ENCODE results near the gene PLEKHG1. TPM values are rescaled to one million over a fixed set of nuclear protein-coding genes. Genes with fewer than 3 reads are reported as not detected.
A peak's percentile ranks its signal among the peaks of the same experiment; 100 is the strongest.

The PLEKHG1 gene
- total and polyA plus RNA-seq, 9 donors, result 5.3 to 74.0 (median 11.9) TPM

DNA sequence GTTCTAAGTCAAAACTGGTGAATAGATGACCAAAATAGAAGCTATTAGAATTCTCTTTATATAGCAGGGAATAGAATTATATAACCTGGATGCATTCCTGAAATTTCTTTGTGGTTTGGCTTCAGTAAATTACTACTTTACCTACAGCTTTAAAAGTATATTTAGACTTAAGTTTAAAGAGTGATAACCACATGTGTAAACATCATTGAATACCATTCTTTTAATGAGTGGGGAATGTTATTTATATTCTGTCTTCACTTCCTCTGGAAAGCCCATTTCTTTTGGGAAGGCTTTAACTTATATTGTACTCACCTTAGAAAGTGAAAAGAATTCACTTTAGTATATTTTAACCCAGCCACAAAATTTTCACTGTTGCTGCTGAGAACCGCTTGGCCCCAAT is 39.1 kb downstream of the PLEKHG1 start:
- Histone ChIP-seq H3K4me3 (no peak overlapping the region), H3K27me3 (no peaks in the 10 kb centered on the region), H3K36me3 (no peaks in the 10 kb centered on the region), H3K9me3 (no peaks in the 10 kb centered on the region), H3K4me1 (ENCODE audit: insufficient read depth) (peaks cover 2% of the 10 kb centered on the region), H3K27ac (no peak overlapping the region)
- intact Hi-C loops (cut with DNase I), result no loop called here
- DNase-seq, result no peak
- 93 to 99% (median 98%) methylated on average over 1 of the region's 1 CpG for WGBS, 3 donors
- TF ChIP-seq EP300 (IDR thresholded peaks at IDR 0.05) (no peak), POLR2A (IDR thresholded peaks at IDR 0.05) (no peak)
- TF ChIP-seq, protein P1, sequence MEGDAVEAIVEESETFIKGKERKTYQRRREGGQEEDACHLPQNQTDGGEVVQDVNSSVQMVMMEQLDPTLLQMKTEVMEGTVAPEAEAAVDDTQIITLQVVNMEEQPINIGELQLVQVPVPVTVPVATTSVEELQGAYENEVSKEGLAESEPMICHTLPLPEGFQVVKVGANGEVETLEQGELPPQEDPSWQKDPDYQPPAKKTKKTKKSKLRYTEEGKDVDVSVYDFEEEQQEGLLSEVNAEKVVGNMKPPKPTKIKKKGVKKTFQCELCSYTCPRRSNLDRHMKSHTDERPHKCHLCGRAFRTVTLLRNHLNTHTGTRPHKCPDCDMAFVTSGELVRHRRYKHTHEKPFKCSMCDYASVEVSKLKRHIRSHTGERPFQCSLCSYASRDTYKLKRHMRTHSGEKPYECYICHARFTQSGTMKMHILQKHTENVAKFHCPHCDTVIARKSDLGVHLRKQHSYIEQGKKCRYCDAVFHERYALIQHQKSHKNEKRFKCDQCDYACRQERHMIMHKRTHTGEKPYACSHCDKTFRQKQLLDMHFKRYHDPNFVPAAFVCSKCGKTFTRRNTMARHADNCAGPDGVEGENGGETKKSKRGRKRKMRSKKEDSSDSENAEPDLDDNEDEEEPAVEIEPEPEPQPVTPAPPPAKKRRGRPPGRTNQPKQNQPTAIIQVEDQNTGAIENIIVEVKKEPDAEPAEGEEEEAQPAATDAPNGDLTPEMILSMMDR (IDR thresholded peaks at IDR 0.05), result no peak

DNA sequence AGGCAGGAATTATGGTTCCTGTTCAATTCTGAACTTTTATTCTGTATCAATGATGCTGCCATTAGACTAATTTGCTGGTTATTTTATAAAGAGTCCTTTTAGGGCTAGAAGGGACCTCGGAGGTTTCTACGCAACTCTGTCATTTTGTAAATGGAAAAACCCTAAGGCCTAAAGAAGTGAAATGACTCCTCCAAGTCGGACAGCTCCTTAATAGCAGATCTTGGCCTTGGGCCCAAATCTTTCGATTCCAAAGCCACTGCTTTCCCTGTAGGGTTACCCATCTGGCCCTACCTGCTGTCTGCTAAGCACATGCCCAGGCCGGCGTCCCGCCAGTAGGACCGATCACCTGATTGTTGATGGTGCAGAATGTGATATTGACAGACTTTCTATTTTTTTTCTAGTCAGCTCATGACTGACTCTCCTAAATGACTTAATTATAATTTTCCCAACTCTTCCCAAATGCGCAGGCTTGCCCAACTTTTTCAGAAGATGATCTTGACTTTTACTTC is 40.2 kb downstream of the PLEKHG1 start:
- Histone ChIP-seq H3K9me3 (no peaks in the 10 kb centered on the region), H3K27me3 (no peaks in the 10 kb centered on the region), H3K27ac (no peak overlapping the region), H3K4me3 (no peak overlapping the region), H3K36me3 (no peaks in the 10 kb centered on the region), H3K4me1 (ENCODE audit: insufficient read depth) (peaks cover 2% of the 10 kb centered on the region)
- intact Hi-C loops (cut with DNase I), result no loop called here
- 89 to 95% (median 91%) methylated on average over 9 of the region's 9 CpGs for WGBS, 3 donors
- TF ChIP-seq EP300 (IDR thresholded peaks at IDR 0.05) (no peak), POLR2A (IDR thresholded peaks at IDR 0.05) (no peak)
- TF ChIP-seq, protein P1 (IDR thresholded peaks at IDR 0.05), result no peak
- DNase-seq, result no peak

DNA sequence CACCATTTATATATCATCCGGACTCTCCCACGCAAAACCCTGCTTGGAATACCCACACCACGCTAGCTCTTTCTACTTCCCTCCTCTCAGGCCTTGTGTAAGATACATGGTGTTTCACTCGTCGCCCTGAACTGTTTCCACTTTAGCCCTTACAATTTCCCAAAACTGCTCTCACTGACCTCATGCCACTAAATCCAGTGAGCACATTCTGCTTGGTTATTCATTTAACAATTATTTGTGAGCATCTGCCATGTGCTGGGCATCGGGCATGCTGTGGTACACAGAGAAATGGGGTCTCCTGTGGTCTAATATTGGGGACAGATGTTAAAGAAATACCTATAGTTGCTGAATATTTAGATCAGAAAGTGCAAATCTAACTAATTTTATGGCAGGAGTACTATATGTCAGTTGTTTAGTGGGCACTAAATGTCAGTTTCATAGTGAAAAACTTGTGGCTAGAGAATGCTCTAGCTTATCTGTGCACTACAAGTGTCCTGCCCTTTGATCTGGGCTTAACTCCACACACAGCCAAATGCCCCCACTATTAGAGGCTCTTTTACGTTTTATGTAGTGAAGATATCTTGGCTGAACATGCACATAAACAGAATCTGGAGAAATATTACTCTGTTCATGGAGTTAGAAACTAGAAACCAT is 41.0 kb downstream of the PLEKHG1 start:
- intact Hi-C loops (cut with DNase I), result no loop called here
- H3K27ac ChIP-seq, result peak overlapping the region in 1 of 2 donors; percentile 34
- no peak overlapping the region for H3K4me3 ChIP-seq
- H3K9me3 ChIP-seq, result no peaks in the 10 kb centered on the region
- H3K36me3 ChIP-seq, result no peaks in the 10 kb centered on the region
- 79 to 85% (median 84%) methylated on average over 7 of the region's 7 CpGs for WGBS, 3 donors
- no peaks in the 10 kb centered on the region for H3K27me3 ChIP-seq
- DNase-seq, result no peak
- TF ChIP-seq POLR2A (IDR thresholded peaks at IDR 0.05) (no peak), EP300 (IDR thresholded peaks at IDR 0.05) (no peak)
- TF ChIP-seq, protein P1 (IDR thresholded peaks at IDR 0.05), result no peak
- peaks cover 2% of the 10 kb centered on the region for H3K4me1 ChIP-seq (ENCODE audit: insufficient read depth)

DNA sequence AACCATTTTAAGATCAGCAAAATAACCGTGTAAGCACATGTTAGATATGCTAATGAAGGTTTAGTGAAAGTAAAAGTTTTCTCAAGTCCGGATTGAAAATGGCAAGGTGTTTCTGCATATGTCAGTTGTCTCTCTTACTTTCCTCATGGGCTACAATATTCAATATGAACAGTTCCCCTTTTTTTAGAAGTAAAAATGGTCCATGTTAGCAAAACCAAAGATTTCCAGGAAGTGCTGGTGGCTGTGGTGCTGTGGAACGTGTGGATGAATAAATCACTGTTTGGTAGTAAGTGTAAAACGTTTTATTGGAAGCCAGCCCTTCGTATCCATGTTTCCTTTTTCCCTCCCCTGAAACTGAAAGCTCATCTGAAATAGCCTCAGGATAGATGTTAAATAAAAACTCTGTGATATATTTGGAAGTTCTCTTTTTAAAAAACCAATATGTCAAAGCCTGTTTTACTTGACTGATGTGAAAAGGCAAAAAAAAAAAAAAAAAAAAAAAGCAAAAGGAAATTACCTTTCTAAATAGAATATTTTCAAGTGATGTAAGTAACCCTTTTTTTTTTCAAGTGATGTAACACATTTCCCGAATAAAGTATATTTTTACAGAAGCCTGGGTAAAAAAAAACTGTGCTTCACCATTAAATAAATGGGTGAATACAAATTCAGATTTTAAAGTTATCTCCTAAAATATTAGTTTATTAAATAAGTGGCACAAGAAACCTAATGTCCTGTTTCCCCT is 41.9 kb downstream of the PLEKHG1 start:
- H3K4me3 ChIP-seq, result peak overlapping the region; percentile 19
- no peaks in the 10 kb centered on the region for H3K36me3 ChIP-seq
- no peaks in the 10 kb centered on the region for H3K27me3 ChIP-seq
- H3K4me1 ChIP-seq (ENCODE audit: insufficient read depth), result peaks cover 2% of the 10 kb centered on the region
- no peaks in the 10 kb centered on the region for H3K9me3 ChIP-seq
- intact Hi-C loops (cut with DNase I), result no loop called here
- TF ChIP-seq, protein P1 (IDR thresholded peaks at IDR 0.05), result no peak
- 3 to 7% (median 3%) methylated on average over 6 of the region's 6 CpGs for WGBS, 3 donors
- H3K27ac ChIP-seq, result peak overlapping the region in 1 of 2 donors; percentile 34
- no peak for DNase-seq
